Measurements from ENCODE around the gene TMEM150C. TPM values are rescaled to one million over a fixed set of nuclear protein-coding genes. Genes with fewer than 3 reads are reported as not detected.

Gene TMEM150C
- 0.18 TPM for polyA plus RNA-seq (2012; ENCODE audit: insufficient read length, low read depth)

- TF ChIP-seq SIN3A (IDR thresholded peaks at IDR 0.05; ENCODE audit: borderline replicate concordance, insufficient read depth, low read length) (no peak), FOXP2 (optimal IDR thresholded peaks at IDR 0.05; ENCODE audit: borderline replicate concordance, extremely low read depth, extremely low read length, insufficient read depth) (no peak), TAF1 (IDR thresholded peaks at IDR 0.05; ENCODE audit: borderline replicate concordance, insufficient read depth, low read length) (no peak), POLR2AphosphoS5 (IDR thresholded peaks at IDR 0.05; ENCODE audit: low read depth, low read length) (no peak), REST (IDR thresholded peaks at IDR 0.05; ENCODE audit: insufficient read depth in 1 of 2, low read depth in 2 of 2, low read length in 2 of 2) (no peak)
These were observed at the start of gene TMEM150C for GRCh38 chr4:82561786-82562563. TSS of gene TMEM150C (minus strand) at chr4:82561988. CDS start at chr4:82504657, 57,331 bp downstream.

GRCh38 chr4:82611527-82611926 lies 49.7 kb upstream of the TMEM150C start:
- TF ChIP-seq SIN3A (IDR thresholded peaks at IDR 0.05; ENCODE audit: borderline replicate concordance, insufficient read depth, low read length) (no peak), POLR2AphosphoS5 (IDR thresholded peaks at IDR 0.05; ENCODE audit: low read depth, low read length) (no peak), FOXP2 (optimal IDR thresholded peaks at IDR 0.05; ENCODE audit: borderline replicate concordance, extremely low read depth, extremely low read length, insufficient read depth) (no peak), REST (IDR thresholded peaks at IDR 0.05; ENCODE audit: insufficient read depth in 1 of 2, low read depth in 2 of 2, low read length in 2 of 2) (no peak), TAF1 (IDR thresholded peaks at IDR 0.05; ENCODE audit: borderline replicate concordance, insufficient read depth, low read length) (no peak)

GRCh38 chr4:82610041-82610440 lies 48.3 kb upstream of the TMEM150C start:
- TF ChIP-seq SIN3A (IDR thresholded peaks at IDR 0.05; ENCODE audit: borderline replicate concordance, insufficient read depth, low read length), result no peak
- TF ChIP-seq REST (IDR thresholded peaks at IDR 0.05; ENCODE audit: insufficient read depth in 1 of 2, low read depth in 2 of 2, low read length in 2 of 2), result no peak
- TF ChIP-seq POLR2AphosphoS5 (IDR thresholded peaks at IDR 0.05; ENCODE audit: low read depth, low read length), result no peak
- TF ChIP-seq FOXP2 (optimal IDR thresholded peaks at IDR 0.05; ENCODE audit: borderline replicate concordance, extremely low read depth, extremely low read length, insufficient read depth), result no peak
- no peak for TF ChIP-seq TAF1 (IDR thresholded peaks at IDR 0.05; ENCODE audit: borderline replicate concordance, insufficient read depth, low read length)

- no peak for TF ChIP-seq POLR2AphosphoS5 (IDR thresholded peaks at IDR 0.05; ENCODE audit: low read depth, low read length)
- no peak for TF ChIP-seq REST (IDR thresholded peaks at IDR 0.05; ENCODE audit: insufficient read depth in 1 of 2, low read depth in 2 of 2, low read length in 2 of 2)
- no peak for TF ChIP-seq SIN3A (IDR thresholded peaks at IDR 0.05; ENCODE audit: borderline replicate concordance, insufficient read depth, low read length)
- no peak for TF ChIP-seq TAF1 (IDR thresholded peaks at IDR 0.05; ENCODE audit: borderline replicate concordance, insufficient read depth, low read length)
- no peak for TF ChIP-seq FOXP2 (optimal IDR thresholded peaks at IDR 0.05; ENCODE audit: borderline replicate concordance, extremely low read depth, extremely low read length, insufficient read depth)
These were observed 44.8 kb upstream of the TMEM150C start for GRCh38 chr4:82606622-82607021.
